Fibroblast of pulmonary artery (primary cell): Measurements from ENCODE around the gene ZNRF4.

ENCODE experiments used
- DNase-seq: peaks from one replicate; pipeline ENCODE4 v3.0.0-alpha.2; 2010; ENCODE audit warnings: low read depth
- H3K4me3 ChIP-seq: replicated peaks from 2 replicates; pipeline ENCODE4 v1.5.1; 2011; ENCODE audit warnings: low read depth, mild to moderate bottlenecking, control low read depth, low read length, moderate library complexity
- TF ChIP-seq, protein P1 (sequence below): IDR thresholded peaks from 2 replicates; pipeline ENCODE4 v1.5.1; 2011; ENCODE audit warnings: mild to moderate bottlenecking, control low read depth, low read length, inconsistent platforms; ENCODE audit errors: missing control alignments

Gene ZNRF4

DNA sequence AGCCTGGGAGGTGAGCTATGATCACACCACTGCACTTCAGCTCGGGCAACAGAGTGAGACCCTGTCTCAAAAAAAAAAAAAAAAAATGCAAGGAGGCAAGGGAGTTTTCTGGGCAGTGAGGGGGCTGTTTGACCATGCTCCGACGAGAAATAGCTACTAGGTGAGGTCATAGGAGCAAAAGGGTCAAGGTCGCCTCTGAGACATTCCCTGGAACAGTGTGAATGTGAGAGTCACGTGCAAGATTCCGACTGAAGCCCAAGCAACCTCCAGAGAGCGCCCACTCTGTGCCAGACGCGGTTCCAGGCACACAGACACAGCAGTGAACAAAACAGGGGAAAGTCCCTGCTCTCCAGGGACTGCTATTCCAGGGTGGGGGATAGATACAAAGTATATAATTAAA, 2.5 kb downstream of the ZNRF4 start:
- H3K4me3 ChIP-seq: no peak overlapping the region
- TF ChIP-seq, protein P1, sequence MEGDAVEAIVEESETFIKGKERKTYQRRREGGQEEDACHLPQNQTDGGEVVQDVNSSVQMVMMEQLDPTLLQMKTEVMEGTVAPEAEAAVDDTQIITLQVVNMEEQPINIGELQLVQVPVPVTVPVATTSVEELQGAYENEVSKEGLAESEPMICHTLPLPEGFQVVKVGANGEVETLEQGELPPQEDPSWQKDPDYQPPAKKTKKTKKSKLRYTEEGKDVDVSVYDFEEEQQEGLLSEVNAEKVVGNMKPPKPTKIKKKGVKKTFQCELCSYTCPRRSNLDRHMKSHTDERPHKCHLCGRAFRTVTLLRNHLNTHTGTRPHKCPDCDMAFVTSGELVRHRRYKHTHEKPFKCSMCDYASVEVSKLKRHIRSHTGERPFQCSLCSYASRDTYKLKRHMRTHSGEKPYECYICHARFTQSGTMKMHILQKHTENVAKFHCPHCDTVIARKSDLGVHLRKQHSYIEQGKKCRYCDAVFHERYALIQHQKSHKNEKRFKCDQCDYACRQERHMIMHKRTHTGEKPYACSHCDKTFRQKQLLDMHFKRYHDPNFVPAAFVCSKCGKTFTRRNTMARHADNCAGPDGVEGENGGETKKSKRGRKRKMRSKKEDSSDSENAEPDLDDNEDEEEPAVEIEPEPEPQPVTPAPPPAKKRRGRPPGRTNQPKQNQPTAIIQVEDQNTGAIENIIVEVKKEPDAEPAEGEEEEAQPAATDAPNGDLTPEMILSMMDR: no peak
- no peak for DNase-seq

DNA sequence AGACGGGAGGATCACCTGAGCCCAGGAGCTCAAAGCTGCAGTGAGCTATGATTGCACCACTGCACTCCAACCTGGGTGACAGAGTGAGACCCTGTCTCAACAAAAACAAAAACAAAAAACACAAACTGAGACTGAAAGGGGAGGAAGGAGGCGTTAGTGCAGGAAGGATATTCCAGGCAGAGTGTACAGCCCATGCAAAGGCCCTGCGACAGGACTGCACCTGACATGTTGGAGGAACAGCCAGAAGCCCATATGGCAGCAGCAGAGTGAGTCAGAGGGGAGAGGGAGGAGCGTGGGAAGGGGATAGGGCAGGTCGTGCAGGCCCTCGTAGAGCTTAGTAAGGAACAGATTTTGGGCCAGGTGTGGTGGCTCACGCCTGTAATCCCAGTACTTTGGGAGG, 3.2 kb downstream of the ZNRF4 start:
- H3K4me3 ChIP-seq: no peak overlapping the region
- DNase-seq: no peak
- TF ChIP-seq, protein P1: no peak

GRCh38 chr19:5459360-5459759, 4.1 kb downstream of the ZNRF4 start:
- H3K4me3 ChIP-seq: no peak overlapping the region
- TF ChIP-seq, protein P1: no peak
- DNase-seq: peak; percentile 27

DNA sequence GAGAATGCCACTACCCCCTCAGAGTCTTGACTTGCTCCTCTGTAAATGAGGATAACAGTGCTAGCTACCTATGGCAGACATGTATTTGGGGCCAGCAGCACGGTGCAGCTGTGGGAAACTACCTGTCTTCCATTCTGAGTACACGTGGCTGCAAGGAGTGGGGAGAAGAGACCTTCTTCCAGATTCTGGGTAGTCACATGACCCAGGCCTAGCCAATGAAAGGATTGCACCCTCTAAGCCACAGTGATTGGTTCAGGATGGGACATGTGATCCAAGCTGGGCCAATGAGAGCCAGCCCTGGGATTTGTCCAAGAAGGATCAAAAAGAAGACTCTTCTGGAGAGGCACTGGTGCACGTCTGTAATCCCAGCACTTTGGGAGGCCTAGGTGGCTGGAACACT, 5.5 kb downstream of the ZNRF4 start:
- no peak for DNase-seq
- no peak overlapping the region for H3K4me3 ChIP-seq
- TF ChIP-seq, protein P1: no peak

GRCh38 chr19:5463959-5464358, 8.7 kb downstream of the ZNRF4 start:
- TF ChIP-seq, protein P1: no peak
- no peak overlapping the region for H3K4me3 ChIP-seq
- DNase-seq: no peak

DNA sequence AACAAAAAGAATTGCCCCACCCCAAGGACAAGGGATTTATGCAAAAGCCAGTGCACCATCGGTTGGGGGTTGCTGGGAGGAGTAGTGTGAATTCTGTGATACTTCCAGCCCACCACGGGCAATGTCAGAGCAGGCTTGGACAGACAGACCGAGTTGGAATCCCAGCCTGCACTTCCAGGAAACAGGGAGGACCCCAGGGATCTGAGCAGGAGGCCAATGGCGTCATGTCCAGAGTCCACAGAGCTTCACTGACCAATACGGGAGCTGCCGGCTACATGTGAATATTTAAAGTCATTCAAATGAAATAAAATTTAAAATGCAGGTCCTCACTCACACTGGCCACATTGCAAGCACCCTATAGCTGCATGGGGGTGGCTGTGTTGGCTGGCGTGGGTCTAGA, 10.9 kb downstream of the ZNRF4 start:
- no peak for DNase-seq
- TF ChIP-seq, protein P1: no peak
- no peak overlapping the region for H3K4me3 ChIP-seq

DNA sequence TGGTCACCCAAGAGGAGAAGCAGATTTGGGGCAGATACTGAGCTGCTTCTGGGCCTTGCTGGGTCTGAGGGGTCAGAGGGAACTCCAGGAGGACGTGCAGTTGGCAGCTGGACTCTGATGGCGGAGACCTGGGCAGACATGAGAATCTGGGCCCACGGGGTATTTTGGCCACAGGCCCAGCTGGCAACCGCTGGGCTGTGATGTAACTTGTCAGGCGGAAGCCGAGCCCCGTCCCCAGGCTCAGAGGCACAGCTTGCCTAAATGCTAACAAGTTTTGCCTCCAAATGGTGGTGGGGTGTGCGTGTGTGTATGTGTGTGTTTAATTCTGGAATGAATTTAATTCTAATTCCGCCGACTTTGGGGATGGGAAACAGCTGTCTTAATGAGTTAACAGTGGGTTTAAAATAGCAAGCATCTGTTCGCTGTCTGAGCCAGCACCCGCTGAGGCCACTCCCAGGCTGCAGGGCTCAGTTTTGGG, 11.6 kb downstream of the ZNRF4 start:
- TF ChIP-seq, protein P1: no peak
- no peak overlapping the region for H3K4me3 ChIP-seq
- no peak for DNase-seq
